Measurements from ENCODE around the gene AAK1.

Gene AAK1

GRCh38 chr2:69545477-69545932 is 98.0 kb downstream of the AAK1 start:
- DNase-seq, result no peak

GRCh38 chr2:69544951-69545350 is 98.6 kb downstream of the AAK1 start:
- DNase-seq, result peak in 5 of 58 donors; percentile 1 to 14 (median 3)

GRCh38 chr2:69539549-69539908 is 104.0 kb downstream of the AAK1 start:
- DNase-seq, result no peak

GRCh38 chr2:69538872-69539548 is 104.5 kb downstream of the AAK1 start:
- DNase-seq, result no peak

GRCh38 chr2:69538249-69538648 is 105.3 kb downstream of the AAK1 start:
- no peak for DNase-seq

- no peak for DNase-seq
Observed at GRCh38 chr2:69535817-69536241, 107.7 kb downstream of the AAK1 start.

- DNase-seq, result no peak
Observed at GRCh38 chr2:69531186-69531585, 112.4 kb downstream of the AAK1 start.

GRCh38 chr2:69529480-69529879 is 114.1 kb downstream of the AAK1 start:
- DNase-seq, result no peak

GRCh38 chr2:69525261-69525660 is 118.3 kb downstream of the AAK1 start:
- DNase-seq, result no peak

GRCh38 chr2:69524799-69525198 is 118.7 kb downstream of the AAK1 start:
- no peak for DNase-seq

- DNase-seq, result no peak
Observed at GRCh38 chr2:69521747-69522146, 121.8 kb downstream of the AAK1 start.

- no peak for DNase-seq
Observed at GRCh38 chr2:69518841-69519240, 124.7 kb downstream of the AAK1 start.

GRCh38 chr2:69517410-69517809 is 126.1 kb downstream of the AAK1 start:
- no peak for DNase-seq

GRCh38 chr2:69514819-69515218 is 128.7 kb downstream of the AAK1 start:
- DNase-seq, result peak in 1 of 58 donors; percentile 43

- peak in 36 of 58 donors; percentile 6 to 67 (median 26) for DNase-seq
Observed at GRCh38 chr2:69514406-69514805, 129.1 kb downstream of the AAK1 start.

GRCh38 chr2:69512446-69512845 is 131.1 kb downstream of the AAK1 start:
- DNase-seq, result no peak

GRCh38 chr2:69510204-69510603 is 133.3 kb downstream of the AAK1 start:
- no peak for DNase-seq

GRCh38 chr2:69509750-69510140 is 133.8 kb downstream of the AAK1 start:
- no peak for DNase-seq

GRCh38 chr2:69509011-69509749 is 134.4 kb downstream of the AAK1 start:
- peak in 41 of 58 donors; percentile 7 to 74 (median 35) for DNase-seq

GRCh38 chr2:69505710-69506109 is 137.8 kb downstream of the AAK1 start:
- no peak for DNase-seq

GRCh38 chr2:69501301-69501700 is 142.2 kb downstream of the AAK1 start:
- DNase-seq, result no peak

- no peak for DNase-seq
Observed at GRCh38 chr2:69499966-69500365, 143.6 kb downstream of the AAK1 start.

GRCh38 chr2:69499242-69499641 is 144.3 kb downstream of the AAK1 start:
- DNase-seq, result no peak
